Cardiac atrium fibroblast (primary cell): Measurements from ENCODE around the gene IL17C. TPM values are rescaled to one million over a fixed set of nuclear protein-coding genes. Genes with fewer than 3 reads are reported as not detected.

ENCODE experiments used
- total RNA-seq: library from RNA; depleted of rRNA; stranded (reverse); fragments of >200 nt; gene quantifications from 2 replicates; pipeline ENCODE4 v1.2.3, GENCODE V29; 2015

IL17C gene
- not detected in 2 replicates for total RNA-seq

GRCh38 chr16:88638323-88639230 is at the start of gene IL17C:
Gene IL17C, plus strand, starts transcription at chr16:88638572. Its CDS starts 70 bp downstream, at chr16:88638642.

GRCh38 chr16:88650749-88651275 is 12.4 kb downstream of the IL17C start, which contains the start of gene CYBA:
Gene CYBA, minus strand, starts transcription at chr16:88651053. Its CDS starts 40 bp downstream, at chr16:88651013.

DNA sequence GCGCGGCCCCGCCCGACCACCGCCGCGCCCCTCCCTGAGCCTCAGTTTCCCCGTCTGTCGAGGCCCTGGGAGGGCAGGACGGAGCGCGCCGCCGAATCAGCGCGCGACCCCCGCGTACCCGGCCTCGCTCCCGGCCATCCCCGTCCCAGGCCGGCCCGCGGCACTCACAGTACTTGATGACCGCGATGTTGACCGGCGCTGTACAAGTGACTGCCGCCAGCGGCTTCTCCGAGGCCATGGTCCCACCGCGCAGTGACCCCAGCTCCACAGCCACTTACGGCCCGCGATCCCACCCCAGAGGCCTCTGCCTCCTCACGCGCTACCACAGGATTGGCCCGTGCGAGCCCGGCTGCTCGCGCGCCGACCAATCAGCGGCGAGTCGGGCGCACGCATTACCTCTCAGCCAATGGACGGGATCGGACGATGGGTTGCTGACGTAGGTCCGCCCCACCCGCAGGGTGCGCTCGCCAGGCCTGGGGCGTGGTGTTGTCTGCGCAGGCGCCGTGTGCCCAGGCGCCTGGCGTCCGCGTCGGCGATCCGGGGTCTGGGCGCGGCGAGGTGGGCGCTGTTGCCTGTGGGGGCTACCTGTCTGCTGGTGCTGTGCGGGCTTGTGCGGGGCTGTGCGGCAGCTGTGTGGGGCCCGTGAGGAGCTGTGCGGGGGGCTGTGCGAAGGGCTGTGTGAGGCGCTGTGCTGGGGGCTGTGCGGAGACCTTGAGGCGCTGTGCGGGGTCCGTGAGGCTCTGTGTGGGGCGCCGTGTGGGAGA is 24.7 kb downstream of the IL17C start, which contains the start of gene MVD:
MVD (minus strand) TSS at position 249 of the 764 bp plus-strand sequence; CDS start at position 238, 11 bp downstream.

DNA sequence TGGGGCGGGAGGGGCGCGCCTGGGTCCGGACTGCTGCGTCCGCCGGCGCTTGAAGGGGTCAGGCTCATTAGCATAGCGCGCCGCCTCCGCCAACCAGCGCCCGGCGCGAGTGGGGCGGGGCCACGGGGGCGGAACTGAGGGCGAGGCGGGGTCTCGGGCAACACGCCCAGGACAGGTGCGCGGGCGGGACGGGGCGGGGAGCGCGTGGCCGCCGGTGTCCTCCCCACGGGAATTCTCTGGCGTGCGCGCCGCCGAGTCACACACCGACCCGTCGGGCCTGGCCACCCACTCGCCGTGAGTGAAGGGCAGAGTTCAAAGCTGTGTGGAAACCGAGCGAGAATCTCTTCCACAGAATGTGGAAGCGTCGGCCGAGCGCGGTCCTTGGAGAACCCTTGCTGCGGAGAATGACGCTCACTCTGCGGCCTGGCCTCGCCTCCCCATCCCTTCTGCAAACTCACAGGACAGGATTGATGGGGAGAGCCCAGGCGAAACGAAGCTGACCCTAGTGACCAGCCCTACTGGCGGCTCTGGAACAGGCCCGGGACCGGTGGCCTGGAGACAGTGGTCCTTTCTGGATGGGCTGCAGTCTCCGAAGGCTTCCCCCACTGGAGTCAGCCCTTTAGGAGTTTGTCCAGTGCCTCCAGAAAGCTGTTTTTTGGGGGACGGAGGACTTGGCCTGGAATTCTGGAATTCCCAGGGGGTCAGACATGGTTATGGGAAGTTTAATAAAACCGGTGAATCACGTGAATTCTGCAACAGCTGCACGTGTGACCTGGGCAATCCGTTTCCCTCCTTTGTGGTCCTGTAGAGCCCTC is 48.3 kb downstream of the IL17C start, which contains the start of gene SNAI3:
SNAI3 (minus strand) TSS at position 69 of the 815 bp plus-strand sequence. CDS start 101 bp downstream, outside the sequence.

Other genes with a start within 250 kb of the IL17C start
- gene ZFPM1, start 185.3 kb upstream of the IL17C start, total RNA-seq, result 1.3 and 5.6 TPM in 2 replicates
- 13.7 and 15.9 TPM in 2 replicates for gene ZC3H18, start 68.2 kb upstream of the IL17C start, total RNA-seq
- 490 and 554 TPM in 2 replicates for gene CYBA, start 12.5 kb downstream of the IL17C start, total RNA-seq
- gene MVD, start 24.5 kb downstream of the IL17C start, total RNA-seq, result 54.0 and 99.6 TPM in 2 replicates
- 0.16 TPM in 1 of 2 replicates, not detected in the other for gene SNAI3, start 47.9 kb downstream of the IL17C start, total RNA-seq
- gene RNF166, start 67.8 kb downstream of the IL17C start, total RNA-seq, result 14.1 and 15.1 TPM in 2 replicates
- gene CTU2, start 67.9 kb downstream of the IL17C start, total RNA-seq, result 13.0 and 13.5 TPM in 2 replicates
- gene PIEZO1, start 146.6 kb downstream of the IL17C start, total RNA-seq, result 232 and 251 TPM in 2 replicates
- gene CDT1, start 165.2 kb downstream of the IL17C start, total RNA-seq, result 2.5 and 7.3 TPM in 2 replicates
- gene APRT, start 173.4 kb downstream of the IL17C start, total RNA-seq, result 251 and 258 TPM in 2 replicates
- gene GALNS, start 218.4 kb downstream of the IL17C start, total RNA-seq, result 38.1 and 38.2 TPM in 2 replicates
- gene TRAPPC2L, start 218.6 kb downstream of the IL17C start, total RNA-seq, result 41.5 TPM in 2 replicates
- gene PABPN1L, start 228.1 kb downstream of the IL17C start, total RNA-seq, result not detected in 2 replicates